ENCODE data around the gene BTAF1.

DNA sequence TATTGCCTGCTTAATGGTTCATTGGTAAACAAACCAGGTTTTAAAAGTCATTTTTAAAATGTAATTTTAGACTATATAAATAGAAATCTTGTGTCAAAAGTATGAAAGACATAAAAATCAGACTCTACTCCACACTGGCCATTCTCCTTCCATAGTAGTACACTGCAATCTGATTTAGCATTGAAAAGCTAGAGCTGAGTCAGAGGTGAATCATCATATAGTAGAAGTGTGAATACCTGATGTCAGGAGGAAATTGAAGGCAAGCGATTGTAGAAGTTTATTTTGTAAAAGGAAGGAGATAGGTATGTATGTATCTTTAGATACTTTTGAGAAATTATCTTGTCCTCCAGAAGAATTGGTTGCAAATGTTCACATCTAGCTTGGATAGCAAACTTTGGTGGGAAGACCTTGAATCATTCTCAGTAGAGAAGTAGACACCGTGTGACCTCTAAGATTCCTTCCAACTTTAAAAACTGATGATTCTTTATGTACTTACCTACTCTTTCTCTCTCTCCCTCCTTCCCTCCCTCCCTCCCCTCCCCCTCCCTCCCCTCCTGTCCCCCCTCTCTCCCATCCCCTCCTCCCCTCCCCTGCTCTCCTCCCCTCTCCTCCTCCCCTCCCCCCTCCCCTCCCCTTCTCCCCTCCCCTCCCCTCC lies 88.1 kb downstream of the BTAF1 start:
- TF ChIP-seq EZH2 (IDR thresholded peaks at IDR 0.05; ENCODE audit: low read length), result no peak
- TF ChIP-seq, protein P1, sequence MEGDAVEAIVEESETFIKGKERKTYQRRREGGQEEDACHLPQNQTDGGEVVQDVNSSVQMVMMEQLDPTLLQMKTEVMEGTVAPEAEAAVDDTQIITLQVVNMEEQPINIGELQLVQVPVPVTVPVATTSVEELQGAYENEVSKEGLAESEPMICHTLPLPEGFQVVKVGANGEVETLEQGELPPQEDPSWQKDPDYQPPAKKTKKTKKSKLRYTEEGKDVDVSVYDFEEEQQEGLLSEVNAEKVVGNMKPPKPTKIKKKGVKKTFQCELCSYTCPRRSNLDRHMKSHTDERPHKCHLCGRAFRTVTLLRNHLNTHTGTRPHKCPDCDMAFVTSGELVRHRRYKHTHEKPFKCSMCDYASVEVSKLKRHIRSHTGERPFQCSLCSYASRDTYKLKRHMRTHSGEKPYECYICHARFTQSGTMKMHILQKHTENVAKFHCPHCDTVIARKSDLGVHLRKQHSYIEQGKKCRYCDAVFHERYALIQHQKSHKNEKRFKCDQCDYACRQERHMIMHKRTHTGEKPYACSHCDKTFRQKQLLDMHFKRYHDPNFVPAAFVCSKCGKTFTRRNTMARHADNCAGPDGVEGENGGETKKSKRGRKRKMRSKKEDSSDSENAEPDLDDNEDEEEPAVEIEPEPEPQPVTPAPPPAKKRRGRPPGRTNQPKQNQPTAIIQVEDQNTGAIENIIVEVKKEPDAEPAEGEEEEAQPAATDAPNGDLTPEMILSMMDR (optimal IDR thresholded peaks at IDR 0.05 in 1 of 3, IDR thresholded peaks at IDR 0.05 in 1 of 3, conservative IDR thresholded peaks at IDR 0.05 in 1 of 3; ENCODE audit: extremely low read depth in 1 of 3, insufficient read depth in 2 of 3, low read length in 3 of 3), result no peak

Data from keratinocyte (primary cell).